HepG2 (cell line): ENCODE results near the gene XXYLT1.

Source experiments
- ADNP ChIP-seq: sonication (generic); formaldehyde crosslinking; IDR thresholded peaks from 2 replicates; pipeline ENCODE4 v1.4.0; 2020; ENCODE audit warnings: missing genetic modification reagents
- CTCF ChIP-seq: sonication (generic); formaldehyde crosslinking; IDR thresholded peaks from 2 replicates; pipeline ENCODE4 v1.5.0; 2020; ENCODE audit warnings: mild to moderate bottlenecking, missing genetic modification reagents, moderate library complexity
- FOXO4 ChIP-seq: sonication (generic); formaldehyde crosslinking; conservative IDR thresholded peaks from 2 replicates; pipeline ENCODE4 v1.8.1; 2023; ENCODE audit warnings: missing genetic modification reagents
- NFIC ChIP-seq: IDR thresholded peaks from 2 replicates; pipeline ENCODE4 v1.6.1; 2012; ENCODE audit warnings: mild to moderate bottlenecking, low read length, inconsistent platforms
- POLR2A ChIP-seq, 2 experiments: IDR thresholded peaks; 2 replicates each; pipeline ENCODE4 v1.6.1; 2011; ENCODE audit warnings: low read depth in 2 of 2, low read length in 2 of 2, mild to moderate bottlenecking in 1 of 2, moderate library complexity in 1 of 2; ENCODE audit not compliant: insufficient read depth in 1 of 2
- POLR2G ChIP-seq: fragments of 200-400 bp; formaldehyde crosslinking; IDR thresholded peaks from 2 replicates; pipeline ENCODE4 v1.6.1; 2018; ENCODE audit warnings: mild to moderate bottlenecking, low read depth, low read length, moderate library complexity
- SNAPC5 ChIP-seq: sonication (generic); formaldehyde crosslinking; IDR thresholded peaks from 2 replicates; pipeline ENCODE4 v1.8.1; 2023; ENCODE audit warnings: mild to moderate bottlenecking, missing genetic modification reagents, borderline replicate concordance
- ZZZ3 ChIP-seq: sonication (generic); formaldehyde crosslinking; IDR thresholded peaks from 2 replicates; pipeline ENCODE4 v1.4.0; 2020; ENCODE audit warnings: missing genetic modification reagents, mild to moderate bottlenecking, borderline replicate concordance
- TF ChIP-seq, protein P1 (sequence below): sonication (generic); formaldehyde crosslinking; IDR thresholded peaks from 2 replicates; pipeline ENCODE4 v1.4.0; 2020; ENCODE audit warnings: missing genetic modification reagents, borderline replicate concordance
- TF ChIP-seq, protein P2 (sequence below): sonication (generic); formaldehyde crosslinking; IDR thresholded peaks from 2 replicates; pipeline ENCODE4 v1.5.0; 2020; ENCODE audit warnings: mild to moderate bottlenecking, low read depth, missing genetic modification reagents, borderline replicate concordance

- TF ChIP-seq ADNP (0 out of 2 replicates have a peak, but pooled peaks have one; percentile 59), CTCF (CRISPR knock-in tag) (no peak), ZZZ3 (CRISPR knock-in tag) (no peak), SNAPC5 (CRISPR knock-in tag) (no peak), NFIC (no peak), FOXO4 (CRISPR knock-in tag) (no peak), POLR2G (no peak), POLR2A (IDR thresholded peaks at IDR 0.05; ENCODE audit: insufficient read depth in 1 of 2, low read depth in 2 of 2, low read length in 2 of 2) (no peak)
- TF ChIP-seq, protein P1, sequence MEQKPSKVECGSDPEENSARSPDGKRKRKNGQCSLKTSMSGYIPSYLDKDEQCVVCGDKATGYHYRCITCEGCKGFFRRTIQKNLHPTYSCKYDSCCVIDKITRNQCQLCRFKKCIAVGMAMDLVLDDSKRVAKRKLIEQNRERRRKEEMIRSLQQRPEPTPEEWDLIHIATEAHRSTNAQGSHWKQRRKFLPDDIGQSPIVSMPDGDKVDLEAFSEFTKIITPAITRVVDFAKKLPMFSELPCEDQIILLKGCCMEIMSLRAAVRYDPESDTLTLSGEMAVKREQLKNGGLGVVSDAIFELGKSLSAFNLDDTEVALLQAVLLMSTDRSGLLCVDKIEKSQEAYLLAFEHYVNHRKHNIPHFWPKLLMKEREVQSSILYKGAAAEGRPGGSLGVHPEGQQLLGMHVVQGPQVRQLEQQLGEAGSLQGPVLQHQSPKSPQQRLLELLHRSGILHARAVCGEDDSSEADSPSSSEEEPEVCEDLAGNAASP (CRISPR knock-in tag), result no peak
- TF ChIP-seq, protein P2, sequence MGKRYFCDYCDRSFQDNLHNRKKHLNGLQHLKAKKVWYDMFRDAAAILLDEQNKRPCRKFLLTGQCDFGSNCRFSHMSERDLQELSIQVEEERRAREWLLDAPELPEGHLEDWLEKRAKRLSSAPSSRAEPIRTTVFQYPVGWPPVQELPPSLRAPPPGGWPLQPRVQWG (CRISPR knock-in tag), result no peak
Observed at GRCh38 chr3:195163719-195164572, 107.0 kb downstream of the XXYLT1 start.
